ENCODE measurements around the gene MTCP1. TPM values are rescaled to one million over a fixed set of nuclear protein-coding genes. Genes with fewer than 3 reads are reported as not detected.

Gene MTCP1, protein sequence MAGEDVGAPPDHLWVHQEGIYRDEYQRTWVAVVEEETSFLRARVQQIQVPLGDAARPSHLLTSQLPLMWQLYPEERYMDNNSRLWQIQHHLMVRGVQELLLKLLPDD
- 10 to 100 TPM; 12.4 to 17.4 TPM for total RNA-seq

- Mint-ChIP-seq H3K36me3 (peaks cover 22% of the 10 kb centered on the region), H3K27ac (peak within 1 kb of the TSS; percentile 78 to 82), H3K4me3 (peak within 1 kb of the TSS; percentile 89), H3K4me1 (ENCODE audit: low read depth in 2 of 2) (peaks cover 21 to 38% of the 10 kb centered on the region in 2 donors), H3K27me3 (peaks cover 0 to 6% of the 10 kb centered on the region in 2 donors), H3K9me3 (no peaks in the 10 kb centered on the region)
- DNase-seq (ENCODE audit: low spot score) (peak; percentile 93), ATAC-seq (peak; percentile 96 to 97)
These were observed at the start of gene MTCP1, which contains the start of the genes BRCC3 and CMC4 for GRCh38 chrX:155070975-155071693. MTCP1 (minus strand) TSS chrX:155071136; CDS start chrX:155066010, 5,126 bp downstream. BRCC3 (plus strand) TSS chrX:155071508; CDS start chrX:155071528, 20 bp downstream. CMC4 (minus strand) TSS chrX:155071136; CDS start chrX:155064023, 7,113 bp downstream.

- H3K27ac Mint-ChIP-seq = no peak overlapping the region
- DNase-seq (ENCODE audit: low spot score) (no peak), ATAC-seq (no peak)
- H3K36me3 Mint-ChIP-seq = peaks cover 6% of the 10 kb centered on the region
- peaks cover 0 to 3% of the 10 kb centered on the region in 2 donors for H3K27me3 Mint-ChIP-seq
- H3K9me3 Mint-ChIP-seq = no peaks in the 10 kb centered on the region
- peaks cover 0 to 4% of the 10 kb centered on the region in 2 donors for H3K4me1 Mint-ChIP-seq (ENCODE audit: low read depth in 2 of 2)
- H3K4me3 Mint-ChIP-seq = no peak overlapping the region
These were observed 44.4 kb upstream of the MTCP1 start for GRCh38 chrX:155115174-155115819.

DNA sequence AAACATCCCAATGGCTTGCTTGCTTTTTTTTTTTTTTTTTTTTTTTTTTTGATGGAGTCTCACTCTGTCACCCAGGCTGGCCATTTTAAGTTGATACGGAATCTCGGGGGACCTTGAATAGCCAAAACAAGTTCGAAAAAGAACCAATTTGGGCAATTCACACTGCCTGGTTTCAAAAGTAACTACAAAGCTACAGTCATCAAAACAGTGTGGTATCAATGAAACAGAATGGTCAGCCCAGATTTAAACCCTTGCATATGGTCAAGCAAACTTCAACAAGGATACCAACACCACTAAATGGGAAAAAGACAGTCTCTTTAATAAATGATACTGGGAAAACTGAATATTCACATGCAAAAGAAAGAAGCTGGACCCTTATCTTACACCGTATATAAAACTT, 42.2 kb upstream of the MTCP1 start:
- peaks cover 0 to 7% of the 10 kb centered on the region in 2 donors for H3K4me1 Mint-ChIP-seq (ENCODE audit: low read depth in 2 of 2)
- H3K9me3 Mint-ChIP-seq = no peaks in the 10 kb centered on the region
- no peak for ATAC-seq
- DNase-seq (ENCODE audit: low spot score) = no peak
- H3K36me3 Mint-ChIP-seq = peaks cover 6% of the 10 kb centered on the region
- peaks cover 0 to 3% of the 10 kb centered on the region in 2 donors for H3K27me3 Mint-ChIP-seq
- H3K27ac Mint-ChIP-seq = no peak overlapping the region
- no peak overlapping the region for H3K4me3 Mint-ChIP-seq

DNA sequence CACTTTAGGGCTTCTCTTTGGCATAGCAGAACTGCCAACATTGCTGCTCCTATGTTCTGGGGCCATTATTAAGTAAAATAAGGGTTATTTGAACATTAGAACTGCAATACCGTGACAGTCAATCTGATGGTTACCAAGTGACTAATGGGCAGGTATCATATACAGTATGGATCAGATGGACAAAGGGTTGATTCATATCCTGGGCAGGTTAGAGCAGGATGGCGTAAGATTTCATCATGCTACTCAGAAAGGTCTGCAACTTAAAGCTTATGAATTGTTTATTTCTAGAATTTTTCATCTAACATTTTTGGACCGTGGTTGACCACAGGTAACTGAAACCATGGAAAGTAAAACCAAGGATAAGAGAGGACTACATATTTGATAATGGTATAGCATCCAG, 41.2 kb upstream of the MTCP1 start:
- peaks cover 0 to 7% of the 10 kb centered on the region in 2 donors for H3K4me1 Mint-ChIP-seq (ENCODE audit: low read depth in 2 of 2)
- no peak for ATAC-seq
- H3K9me3 Mint-ChIP-seq = no peaks in the 10 kb centered on the region
- no peak for DNase-seq (ENCODE audit: low spot score)
- H3K27me3 Mint-ChIP-seq = peaks cover 0 to 5% of the 10 kb centered on the region in 2 donors
- peaks cover 10% of the 10 kb centered on the region for H3K36me3 Mint-ChIP-seq
- H3K27ac Mint-ChIP-seq = no peak overlapping the region
- no peak overlapping the region for H3K4me3 Mint-ChIP-seq

DNA sequence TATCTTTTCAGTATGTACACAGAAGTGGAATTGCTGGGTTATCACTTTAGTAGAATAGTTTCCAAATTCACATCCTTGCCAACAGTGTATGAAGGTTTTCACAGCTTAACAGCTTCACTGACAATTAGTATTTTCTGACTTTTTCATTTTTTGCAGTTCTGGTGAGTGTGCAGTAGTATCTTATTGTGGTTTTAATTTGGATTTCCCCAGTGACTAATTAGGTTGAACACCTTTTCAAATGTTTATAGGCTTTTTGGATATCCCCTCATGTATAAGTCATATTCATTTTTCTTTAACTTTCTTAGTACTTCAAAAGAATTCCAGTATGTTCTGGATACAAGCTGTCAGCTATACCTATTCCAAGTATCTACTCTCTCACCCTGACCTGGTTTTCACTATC, 37.5 kb upstream of the MTCP1 start:
- DNase-seq (ENCODE audit: low spot score) = no peak
- no peaks in the 10 kb centered on the region for H3K9me3 Mint-ChIP-seq
- H3K27me3 Mint-ChIP-seq = peaks cover 0 to 5% of the 10 kb centered on the region in 2 donors
- H3K36me3 Mint-ChIP-seq = peaks cover 17% of the 10 kb centered on the region
- no peak overlapping the region for H3K4me3 Mint-ChIP-seq
- ATAC-seq = peak in 1 of 2 donors; percentile 31
- peak overlapping the region in 1 of 2 donors; percentile 17 for H3K27ac Mint-ChIP-seq
- peaks cover under 1 to 3% of the 10 kb centered on the region in 2 donors for H3K4me1 Mint-ChIP-seq (ENCODE audit: low read depth in 2 of 2)

GRCh38 chrX:155105919-155106318, 35.0 kb upstream of the MTCP1 start:
- H3K27ac Mint-ChIP-seq = no peak overlapping the region
- peaks cover 4 to 5% of the 10 kb centered on the region in 2 donors for H3K4me1 Mint-ChIP-seq (ENCODE audit: low read depth in 2 of 2)
- peaks cover 11% of the 10 kb centered on the region for H3K36me3 Mint-ChIP-seq
- DNase-seq (ENCODE audit: low spot score) (no peak), ATAC-seq (no peak)
- H3K27me3 Mint-ChIP-seq = peaks cover 0 to 2% of the 10 kb centered on the region in 2 donors
- no peak overlapping the region for H3K4me3 Mint-ChIP-seq
- no peaks in the 10 kb centered on the region for H3K9me3 Mint-ChIP-seq

DNA sequence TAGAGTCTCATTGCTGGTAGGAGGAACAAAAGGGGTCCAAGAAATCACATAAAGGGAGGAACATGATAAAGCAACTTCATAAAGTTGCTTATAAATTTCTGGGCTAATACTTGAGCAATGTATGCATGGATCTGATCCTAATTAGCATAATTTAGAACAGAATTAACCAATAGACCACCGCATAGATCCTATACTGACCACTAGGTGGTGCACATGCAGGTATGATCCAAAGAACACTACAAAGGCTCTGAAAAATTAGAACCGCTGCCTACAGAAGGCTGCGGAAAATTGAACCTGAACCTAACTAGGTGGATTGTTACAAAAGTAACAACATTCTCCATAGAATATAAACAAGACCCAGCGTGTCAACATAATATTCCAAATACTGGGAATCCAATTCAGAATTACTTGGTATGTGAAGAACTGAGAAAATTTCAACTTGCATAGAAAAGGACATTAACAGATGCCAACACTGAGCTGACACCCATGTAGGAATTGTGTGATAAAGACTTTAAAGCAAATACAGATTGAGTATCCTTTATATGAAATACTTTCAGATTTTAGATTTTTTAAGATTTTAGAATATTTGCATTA, 23.6 kb upstream of the MTCP1 start:
- no peak for ATAC-seq
- H3K27me3 Mint-ChIP-seq = no peaks in the 10 kb centered on the region
- peaks cover 0 to 3% of the 10 kb centered on the region in 2 donors for H3K4me1 Mint-ChIP-seq (ENCODE audit: low read depth in 2 of 2)
- H3K27ac Mint-ChIP-seq = no peak overlapping the region
- H3K9me3 Mint-ChIP-seq = no peaks in the 10 kb centered on the region
- peaks cover 4% of the 10 kb centered on the region for H3K36me3 Mint-ChIP-seq
- no peak overlapping the region for H3K4me3 Mint-ChIP-seq
- no peak for DNase-seq (ENCODE audit: low spot score)

DNA sequence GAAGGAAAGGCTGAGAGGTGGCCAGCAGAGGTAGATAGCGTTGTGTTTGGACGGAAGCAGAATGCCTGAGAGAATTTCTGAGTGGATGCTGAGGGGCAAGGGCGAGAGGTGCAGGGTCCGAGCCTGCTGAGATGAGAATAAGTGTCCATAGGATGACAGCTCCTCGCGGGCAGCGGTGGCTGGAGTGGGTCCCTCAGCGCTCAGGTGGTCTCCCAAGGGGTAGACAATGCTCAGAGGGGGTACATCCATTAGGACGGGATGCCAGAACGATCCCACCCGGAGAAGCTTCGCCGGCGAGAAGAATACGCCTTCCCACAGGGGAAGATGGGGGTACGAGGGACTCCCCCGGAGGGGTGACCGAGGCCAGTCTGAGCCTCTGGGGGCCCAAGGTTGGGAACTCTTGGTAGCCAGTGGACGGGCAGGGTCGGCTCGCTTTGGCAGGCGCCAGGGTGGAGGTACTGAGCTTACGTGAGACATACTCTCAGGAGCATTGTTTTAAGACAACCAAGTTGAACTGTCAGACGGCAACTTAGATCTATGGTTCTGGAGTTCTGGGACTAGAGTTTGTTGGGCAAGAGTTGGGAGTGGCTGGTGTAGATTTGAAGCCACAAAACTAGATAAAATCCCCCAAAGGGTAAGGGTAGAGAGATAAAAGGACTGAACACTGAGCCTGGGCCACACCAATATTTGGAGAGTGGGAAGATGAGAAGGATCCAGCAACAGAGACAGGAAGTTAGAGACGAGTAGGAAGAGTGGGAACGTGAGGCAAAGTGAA, 16.2 kb upstream of the MTCP1 start:
- no peaks in the 10 kb centered on the region for H3K27me3 Mint-ChIP-seq
- no peak overlapping the region for H3K4me3 Mint-ChIP-seq
- no peaks in the 10 kb centered on the region for H3K9me3 Mint-ChIP-seq
- no peak for DNase-seq (ENCODE audit: low spot score)
- H3K36me3 Mint-ChIP-seq = peaks cover 7% of the 10 kb centered on the region
- no peak overlapping the region for H3K27ac Mint-ChIP-seq
- ATAC-seq = no peak
- H3K4me1 Mint-ChIP-seq (ENCODE audit: low read depth in 2 of 2) = peaks cover 0 to 6% of the 10 kb centered on the region in 2 donors

- Mint-ChIP-seq H3K4me3 (no peak overlapping the region), H3K27me3 (no peaks in the 10 kb centered on the region), H3K4me1 (ENCODE audit: low read depth in 2 of 2) (peaks cover 0 to 6% of the 10 kb centered on the region in 2 donors), H3K9me3 (no peaks in the 10 kb centered on the region), H3K27ac (no peak overlapping the region), H3K36me3 (peaks cover 7% of the 10 kb centered on the region)
- DNase-seq (ENCODE audit: low spot score) = no peak
- peak in 1 of 2 donors; percentile 63 for ATAC-seq
These were observed 15.4 kb upstream of the MTCP1 start for GRCh38 chrX:155086202-155086840.

- peaks cover 22% of the 10 kb centered on the region for H3K36me3 Mint-ChIP-seq
- H3K27ac Mint-ChIP-seq = peak overlapping the region; percentile 78 to 82
- no peak for ATAC-seq
- DNase-seq (ENCODE audit: low spot score) = no peak
- no peaks in the 10 kb centered on the region for H3K9me3 Mint-ChIP-seq
- peaks cover 0 to 6% of the 10 kb centered on the region in 2 donors for H3K27me3 Mint-ChIP-seq
- H3K4me1 Mint-ChIP-seq (ENCODE audit: low read depth in 2 of 2) = peaks cover 21 to 38% of the 10 kb centered on the region in 2 donors
- H3K4me3 Mint-ChIP-seq = peak overlapping the region; percentile 89
These were observed 851 bp upstream of the MTCP1 start for GRCh38 chrX:155071694-155072280.

DNA sequence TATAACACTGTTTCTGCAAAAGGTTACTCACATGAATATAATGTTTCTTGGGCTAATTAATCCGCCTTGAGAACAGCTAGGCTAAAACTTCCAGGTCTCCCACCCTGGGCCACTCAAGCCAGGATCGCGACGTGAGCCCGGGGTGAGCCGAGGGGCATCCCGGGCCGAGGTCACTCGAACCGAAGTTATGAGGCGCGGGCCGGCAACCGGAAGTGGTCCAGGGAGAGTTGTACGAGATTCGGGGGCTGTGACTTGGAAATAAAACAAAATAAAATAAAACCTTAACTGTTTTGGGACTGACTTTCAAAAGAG, 317 bp downstream of the MTCP1 start:
- peak in 1 of 2 donors; percentile 13 for ATAC-seq
- no peaks in the 10 kb centered on the region for H3K9me3 Mint-ChIP-seq
- H3K4me3 Mint-ChIP-seq = peak overlapping the region; percentile 87
- peaks cover 21% of the 10 kb centered on the region for H3K36me3 Mint-ChIP-seq
- H3K27me3 Mint-ChIP-seq = peaks cover 0 to 6% of the 10 kb centered on the region in 2 donors
- DNase-seq (ENCODE audit: low spot score) = peak; percentile 62
- H3K27ac Mint-ChIP-seq = peak overlapping the region; percentile 71 to 82
- H3K4me1 Mint-ChIP-seq (ENCODE audit: low read depth in 2 of 2) = peaks cover 21 to 38% of the 10 kb centered on the region in 2 donors

DNA sequence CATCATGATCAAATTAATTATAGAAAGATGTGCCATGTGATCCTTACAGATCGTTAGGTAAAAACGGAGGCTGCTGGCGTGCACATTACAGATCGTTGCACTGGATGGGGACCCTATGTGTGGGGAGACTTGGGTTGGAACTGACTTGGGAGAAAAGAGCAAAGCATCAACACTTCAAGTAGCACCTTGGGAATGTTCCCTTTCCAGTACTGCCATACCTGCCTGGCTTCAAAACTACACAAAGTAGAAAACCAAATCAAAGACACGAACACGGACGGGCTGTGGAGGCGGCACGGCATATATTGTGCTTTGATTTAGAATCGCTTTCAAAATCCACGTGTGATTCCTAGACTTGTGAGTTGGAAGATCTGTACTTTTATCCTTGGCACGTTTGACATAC, 898 bp downstream of the MTCP1 start:
- H3K27ac Mint-ChIP-seq = peak overlapping the region; percentile 71 to 82
- peaks cover 23 to 32% of the 10 kb centered on the region in 2 donors for H3K4me1 Mint-ChIP-seq (ENCODE audit: low read depth in 2 of 2)
- H3K27me3 Mint-ChIP-seq = peaks cover 0 to 6% of the 10 kb centered on the region in 2 donors
- peaks cover 15% of the 10 kb centered on the region for H3K36me3 Mint-ChIP-seq
- peak overlapping the region; percentile 87 for H3K4me3 Mint-ChIP-seq
- DNase-seq (ENCODE audit: low spot score) = no peak
- ATAC-seq = no peak
- H3K9me3 Mint-ChIP-seq = no peaks in the 10 kb centered on the region

All from natural killer cell treated with Interleukin-12 subunit alpha and Interleukin-12 subunit beta and Interleukin-15 and Interleukin-18, amount 100 ng/mL, for 72 hours (primary cell).